GM12873 (cell line): Measurements from ENCODE around the gene PLA2G10.

Experiments used
- TF ChIP-seq, protein P1 (sequence below): IDR thresholded peaks from 2 replicates; pipeline ENCODE4 v1.5.1; 2012; ENCODE audit warnings: low read depth, mild to moderate bottlenecking, moderate library complexity, low read length, control low read depth; ENCODE audit not compliant: insufficient read depth; ENCODE audit errors: missing control alignments

Gene PLA2G10

DNA sequence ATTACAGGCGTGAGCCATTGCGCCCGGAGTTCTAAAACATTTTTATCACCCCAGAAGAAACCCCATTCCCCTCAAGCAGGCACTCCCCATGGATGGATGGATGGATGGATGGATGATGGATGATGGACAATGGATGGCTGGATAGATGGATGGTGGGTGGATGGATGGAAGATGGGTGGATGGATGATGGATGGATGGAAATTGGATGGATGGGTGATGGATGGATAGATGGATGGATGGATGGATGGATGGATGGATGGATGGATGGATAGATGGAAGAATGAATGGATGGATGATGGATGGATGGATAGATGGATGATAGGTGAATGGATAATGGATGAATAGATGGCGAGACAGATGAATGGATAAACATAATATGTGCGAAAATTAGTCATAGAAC, 16.5 kb downstream of the PLA2G10 start:
- TF ChIP-seq, protein P1, sequence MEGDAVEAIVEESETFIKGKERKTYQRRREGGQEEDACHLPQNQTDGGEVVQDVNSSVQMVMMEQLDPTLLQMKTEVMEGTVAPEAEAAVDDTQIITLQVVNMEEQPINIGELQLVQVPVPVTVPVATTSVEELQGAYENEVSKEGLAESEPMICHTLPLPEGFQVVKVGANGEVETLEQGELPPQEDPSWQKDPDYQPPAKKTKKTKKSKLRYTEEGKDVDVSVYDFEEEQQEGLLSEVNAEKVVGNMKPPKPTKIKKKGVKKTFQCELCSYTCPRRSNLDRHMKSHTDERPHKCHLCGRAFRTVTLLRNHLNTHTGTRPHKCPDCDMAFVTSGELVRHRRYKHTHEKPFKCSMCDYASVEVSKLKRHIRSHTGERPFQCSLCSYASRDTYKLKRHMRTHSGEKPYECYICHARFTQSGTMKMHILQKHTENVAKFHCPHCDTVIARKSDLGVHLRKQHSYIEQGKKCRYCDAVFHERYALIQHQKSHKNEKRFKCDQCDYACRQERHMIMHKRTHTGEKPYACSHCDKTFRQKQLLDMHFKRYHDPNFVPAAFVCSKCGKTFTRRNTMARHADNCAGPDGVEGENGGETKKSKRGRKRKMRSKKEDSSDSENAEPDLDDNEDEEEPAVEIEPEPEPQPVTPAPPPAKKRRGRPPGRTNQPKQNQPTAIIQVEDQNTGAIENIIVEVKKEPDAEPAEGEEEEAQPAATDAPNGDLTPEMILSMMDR: no peak

DNA sequence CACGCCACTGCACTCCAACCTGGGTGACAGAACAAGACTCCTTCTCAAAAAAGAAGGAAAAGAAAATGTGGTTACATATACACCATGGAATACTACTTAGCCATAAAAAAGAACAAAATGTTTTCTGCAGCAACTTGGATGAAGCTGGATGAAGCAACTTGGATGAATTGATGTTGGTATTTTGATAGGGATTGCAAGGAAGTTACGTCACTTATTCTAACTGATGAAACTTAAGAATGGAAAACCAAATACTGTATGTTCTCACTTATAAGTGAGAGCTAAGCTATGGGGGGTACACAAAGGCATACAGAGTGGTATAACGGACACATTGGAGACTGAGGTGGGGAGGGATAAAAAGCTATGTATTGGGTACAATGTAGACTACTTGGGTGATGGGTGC, 17.5 kb downstream of the PLA2G10 start:
- TF ChIP-seq, protein P1: no peak

DNA sequence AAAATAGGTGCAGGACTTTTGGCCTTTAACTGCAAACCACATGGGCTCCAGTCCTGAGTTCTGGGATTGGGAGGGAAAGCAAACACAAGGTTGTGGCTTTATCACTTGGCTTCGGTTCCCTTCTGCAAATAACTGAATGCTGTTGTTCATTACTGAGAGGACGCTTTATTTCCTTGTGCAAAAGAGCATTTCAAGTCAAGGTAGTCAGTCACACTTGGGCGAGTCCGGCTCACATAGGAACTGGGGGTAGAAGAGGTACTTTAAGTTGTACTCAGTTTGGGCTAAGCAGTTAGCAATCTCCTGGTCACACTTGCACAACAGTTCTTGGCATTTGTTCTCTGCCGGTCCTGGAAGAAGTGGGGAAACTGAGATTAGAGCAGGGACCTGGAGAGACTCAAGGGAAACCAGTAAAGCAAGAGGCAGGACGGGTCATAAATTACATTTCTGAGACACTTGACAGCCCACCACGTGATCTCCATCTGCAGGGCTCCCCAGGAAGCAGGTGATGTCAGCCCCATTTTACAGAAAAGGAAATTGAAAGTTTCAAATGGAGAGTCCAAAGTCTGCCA, 21.6 kb downstream of the PLA2G10 start:
- TF ChIP-seq, protein P1: no peak

DNA sequence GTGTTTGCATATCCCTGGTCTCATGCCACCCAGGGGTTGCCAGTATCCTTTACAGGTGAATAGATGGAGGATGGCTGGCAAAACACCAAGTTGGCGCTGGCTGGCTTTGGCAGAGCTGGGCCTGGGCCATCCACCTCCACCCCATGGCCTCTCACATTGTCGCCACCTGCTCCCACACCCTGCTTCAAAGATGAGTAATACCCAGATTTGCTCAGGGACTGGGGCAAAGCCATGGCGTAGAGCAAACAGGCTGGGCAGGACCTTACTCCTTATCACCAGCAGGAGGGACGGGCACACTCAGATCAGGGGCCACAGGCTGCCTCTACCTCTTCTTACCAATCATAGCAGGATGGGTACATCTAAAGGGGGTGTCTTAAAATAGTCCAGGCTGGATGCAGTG, 24.3 kb downstream of the PLA2G10 start:
- TF ChIP-seq, protein P1: peak; percentile 9

DNA sequence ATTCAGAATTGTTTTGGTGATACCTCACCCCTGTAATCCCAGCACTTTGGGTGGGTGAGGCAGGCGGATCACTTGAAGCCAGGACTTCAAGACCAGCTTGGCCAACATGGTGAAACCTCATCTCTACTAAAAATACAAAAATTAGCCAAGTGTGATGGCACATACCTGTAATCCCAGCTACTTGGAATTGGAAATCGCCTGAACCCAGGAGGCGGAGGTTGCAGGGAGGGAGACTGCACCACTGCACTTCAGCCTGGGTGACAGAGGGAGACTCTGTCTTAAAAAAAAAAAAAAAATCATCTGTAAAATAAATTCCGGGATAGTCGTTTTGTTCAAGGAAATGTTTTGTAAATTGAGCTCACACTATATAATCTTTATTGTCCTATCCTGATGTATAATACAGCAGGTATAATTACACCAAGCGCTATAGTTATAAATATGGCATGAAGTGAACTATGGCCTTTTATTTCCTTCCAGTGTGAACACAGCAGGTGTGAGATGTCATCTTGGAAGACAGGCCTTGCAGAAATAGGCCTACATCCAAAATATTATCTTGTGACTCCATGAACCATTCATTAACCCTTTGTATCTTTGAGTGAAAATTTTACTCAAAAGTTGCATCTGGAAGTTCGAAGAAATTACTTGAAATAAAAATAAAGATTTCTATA, 25.4 kb downstream of the PLA2G10 start:
- TF ChIP-seq, protein P1: no peak

DNA sequence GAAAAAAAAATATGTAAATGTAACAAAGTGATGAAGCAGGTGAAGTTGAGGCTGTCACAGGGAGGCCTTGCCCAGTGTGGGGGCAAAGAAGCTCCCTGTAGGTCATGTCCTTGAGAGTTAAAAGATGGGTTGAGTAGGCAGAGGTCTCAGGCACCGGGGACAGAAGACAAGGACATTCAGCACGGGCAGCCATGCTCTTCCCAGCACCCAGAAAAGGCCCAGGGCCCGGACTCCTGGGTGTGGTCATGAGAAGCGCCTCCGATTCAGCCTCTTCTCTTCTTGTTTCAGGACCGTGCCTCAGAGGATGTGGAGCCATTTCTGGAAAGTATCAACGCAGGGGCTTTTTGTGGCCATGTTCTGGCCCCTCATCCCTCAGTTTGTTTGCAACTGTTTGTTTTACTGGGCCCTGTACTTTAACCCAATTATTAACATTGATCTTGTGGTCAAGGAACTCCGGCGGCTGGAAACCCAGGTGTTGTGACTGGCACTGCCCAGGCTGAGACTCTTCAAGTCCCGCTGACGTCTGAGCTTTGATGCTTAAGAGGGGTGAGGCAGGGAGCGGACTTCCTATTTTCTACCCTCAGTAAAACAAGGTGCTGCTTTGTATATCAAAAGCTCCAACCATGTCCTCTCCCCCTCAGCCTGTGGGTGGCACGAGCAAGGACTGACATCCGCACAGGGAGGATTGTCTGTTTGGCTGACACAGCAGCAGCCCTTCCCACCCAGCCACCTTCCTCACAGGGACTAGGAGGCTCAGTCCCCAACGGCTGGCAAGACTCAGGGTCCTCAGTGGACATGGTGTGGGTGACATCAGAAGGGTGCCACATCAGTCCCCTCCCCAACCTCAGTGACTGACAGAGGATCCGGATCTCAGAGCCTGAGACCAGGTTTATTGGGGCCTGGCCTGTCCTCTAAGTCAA, 26.5 kb downstream of the PLA2G10 start:
- TF ChIP-seq, protein P1: no peak

DNA sequence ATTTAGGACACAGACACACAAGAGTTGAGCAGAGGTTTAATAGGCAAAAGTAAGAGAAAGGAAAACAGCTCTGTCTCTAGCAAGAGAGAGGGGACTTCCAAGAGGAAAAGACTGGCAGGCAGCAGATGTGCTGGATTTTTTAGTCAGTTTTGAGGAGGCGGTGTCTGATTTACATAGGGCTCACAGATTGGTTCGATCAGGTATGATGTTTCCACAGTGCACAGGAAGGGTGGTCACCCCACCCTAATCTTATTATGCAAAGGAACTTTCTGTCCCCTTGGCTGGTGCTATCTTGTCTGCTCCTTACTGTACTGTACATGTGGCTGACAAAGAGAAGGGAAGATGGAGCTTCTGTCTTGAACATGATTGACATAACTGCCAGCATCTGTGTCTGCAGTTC, 36.0 kb downstream of the PLA2G10 start:
- TF ChIP-seq, protein P1: no peak
